Measurements from ENCODE around the gene TMEM271.

TMEM271 gene

GRCh38 chr4:579543-580175, 3.6 kb upstream of the TMEM271 start:
- no peak for DNase-seq (ENCODE audit: low spot score)

- no peak for DNase-seq (ENCODE audit: low spot score)
These were observed 2.7 kb upstream of the TMEM271 start for GRCh38 chr4:578451-579443.

DNA sequence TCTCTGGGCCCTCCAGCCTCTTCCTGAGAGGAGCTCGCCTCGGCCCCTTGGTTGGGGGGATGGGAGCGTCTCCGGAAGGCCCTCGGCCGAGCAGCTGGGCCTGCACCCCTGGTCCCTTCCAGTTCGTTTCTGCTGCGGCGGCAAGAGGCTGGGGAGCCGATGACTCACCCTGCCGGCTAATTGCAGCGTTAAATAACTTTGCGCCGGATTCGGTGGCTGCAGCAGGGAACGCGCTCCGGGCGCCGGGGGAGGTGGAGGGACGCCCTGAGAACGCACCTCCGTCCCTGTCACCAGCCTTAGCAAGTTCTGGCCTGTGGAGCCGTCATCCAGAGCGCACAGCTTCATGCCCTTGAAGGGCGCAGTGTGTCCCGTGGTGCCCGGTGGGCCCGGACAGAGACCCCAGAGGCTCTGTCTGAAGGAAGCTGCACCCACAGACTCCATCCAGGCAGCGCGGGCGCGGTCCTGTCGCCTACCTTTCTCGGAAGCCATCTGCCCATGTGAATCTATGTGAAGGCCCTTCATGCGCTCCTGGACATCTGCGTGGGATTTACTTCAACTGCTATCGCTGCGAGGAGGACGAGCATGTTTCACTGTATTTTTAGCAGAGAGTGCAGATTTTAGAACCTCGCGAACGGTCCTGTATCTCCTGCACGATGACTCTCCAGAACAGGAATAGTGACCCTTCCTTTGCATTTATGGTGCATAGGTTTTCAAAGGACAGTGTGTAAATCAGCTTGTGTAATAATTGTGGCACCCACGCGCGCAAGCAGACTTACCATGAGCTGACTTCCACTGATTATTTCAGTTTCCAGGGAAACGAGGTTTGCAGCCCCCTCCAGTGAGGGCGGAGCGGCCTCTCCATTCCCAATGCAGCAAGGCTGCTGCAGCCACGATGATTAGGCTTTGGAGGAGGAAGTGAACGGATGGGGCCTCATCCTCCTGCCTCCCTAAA, 1.7 kb upstream of the TMEM271 start:
- no peak for DNase-seq (ENCODE audit: low spot score)

DNA sequence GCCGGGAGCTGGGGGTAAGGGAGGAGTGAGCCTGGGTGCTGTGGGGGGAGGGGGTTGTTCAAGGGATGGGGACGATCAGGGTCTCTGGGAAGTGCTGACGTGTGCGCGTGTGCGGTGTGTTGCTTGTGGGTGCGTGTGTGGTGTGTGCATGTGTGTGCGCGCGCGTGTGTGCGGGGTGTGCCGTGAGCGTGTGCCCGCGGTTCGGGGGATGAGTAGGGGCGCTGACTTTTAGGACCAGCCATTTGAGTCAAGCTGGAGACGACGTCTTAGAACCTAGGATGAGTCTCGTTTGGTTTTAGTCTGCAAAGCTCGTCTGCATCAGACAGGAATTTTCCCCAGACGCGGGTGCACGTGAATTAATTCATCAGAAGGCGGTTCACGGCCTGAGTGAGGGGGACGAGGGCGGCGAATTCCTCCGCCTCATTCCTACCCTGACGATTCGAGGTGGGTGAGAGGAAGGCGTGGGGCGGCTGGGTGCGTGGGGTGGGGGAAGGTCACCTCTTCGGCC, 950 bp upstream of the TMEM271 start:
- no peak for DNase-seq (ENCODE audit: low spot score)

GRCh38 chr4:575281-576141, 584 bp downstream of the TMEM271 start:
- DNase-seq (ENCODE audit: low spot score) = no peak

DNA sequence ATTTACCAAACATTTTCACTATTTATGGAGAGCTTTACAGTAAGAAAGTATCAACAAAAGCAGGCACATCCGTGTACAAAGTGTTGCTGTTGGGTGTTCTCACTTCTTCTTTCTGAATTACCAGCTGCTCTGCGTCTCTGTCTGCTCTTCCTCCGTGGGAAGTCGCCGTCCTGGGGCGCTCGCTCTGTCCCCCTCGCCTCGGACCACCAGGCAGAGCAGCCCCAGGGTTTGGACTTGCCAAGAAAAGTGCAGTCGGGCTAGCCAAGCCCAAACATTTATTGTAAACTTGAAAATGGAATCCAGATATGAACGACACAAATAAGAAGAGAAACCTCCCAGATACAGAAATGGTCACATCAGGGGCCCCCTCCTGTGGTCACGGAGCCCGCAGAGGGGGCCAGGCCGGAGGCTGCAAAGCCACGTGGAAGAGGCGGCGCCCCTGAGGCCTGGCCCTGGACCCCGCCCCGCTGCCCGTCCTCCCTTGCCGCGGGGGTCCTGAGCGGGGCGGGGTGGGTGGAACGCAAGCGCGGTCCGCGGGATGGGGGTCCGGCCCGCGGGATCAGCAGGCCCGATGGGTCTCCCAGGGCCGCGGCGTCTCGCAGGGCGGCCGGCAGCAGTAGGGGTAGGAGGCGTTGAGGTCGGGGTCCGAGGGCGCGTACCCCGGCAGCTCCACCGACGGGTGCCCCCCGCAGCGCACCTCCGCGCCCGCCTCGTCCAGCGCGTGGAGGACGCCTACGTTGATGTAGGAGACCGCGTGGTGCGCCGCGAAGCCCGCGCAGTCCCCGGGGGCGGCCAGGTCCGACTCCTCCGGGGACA, 1.5 kb downstream of the TMEM271 start:
- no peak for DNase-seq (ENCODE audit: low spot score)

- DNase-seq (ENCODE audit: low spot score) = no peak
These were observed 2.8 kb downstream of the TMEM271 start for GRCh38 chr4:573122-573892.

- DNase-seq (ENCODE audit: low spot score) = no peak
These were observed 3.5 kb downstream of the TMEM271 start for GRCh38 chr4:572594-572993.

DNA sequence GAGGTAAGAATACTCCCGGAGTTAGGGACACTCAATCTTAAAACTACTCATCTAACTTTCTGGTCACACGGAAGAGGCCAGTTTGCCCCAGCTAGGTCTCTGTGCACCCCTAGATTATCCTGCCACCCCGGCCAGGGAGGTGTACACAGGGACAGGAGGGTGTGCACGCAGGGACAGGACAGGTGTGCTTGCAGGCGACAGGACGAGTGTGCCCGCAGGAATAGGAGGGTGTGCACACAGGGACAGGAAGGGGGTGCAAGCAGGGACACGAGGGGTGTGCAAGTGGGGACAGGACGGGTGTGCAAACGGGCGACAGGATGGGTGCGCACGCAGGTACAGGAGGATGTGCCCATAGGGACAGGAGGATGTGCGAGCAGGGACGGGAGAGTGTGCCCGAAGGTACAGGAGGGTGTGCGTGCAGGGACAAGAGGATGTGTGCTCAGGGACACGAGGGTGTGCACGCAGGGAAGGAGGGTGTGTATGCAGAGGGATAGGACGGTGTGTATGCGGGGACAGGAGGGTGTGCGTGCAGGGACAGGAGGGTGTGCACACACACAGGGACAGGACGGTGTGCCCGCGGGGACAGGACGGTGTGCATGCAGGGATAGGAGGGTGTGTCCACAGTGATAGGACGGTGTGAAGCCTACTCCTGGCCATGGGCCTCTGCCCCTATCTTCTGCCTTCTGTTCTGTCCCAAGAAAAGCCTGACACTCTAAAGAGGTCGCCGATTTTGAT, 4.1 kb downstream of the TMEM271 start:
- DNase-seq (ENCODE audit: low spot score) = no peak

DNA sequence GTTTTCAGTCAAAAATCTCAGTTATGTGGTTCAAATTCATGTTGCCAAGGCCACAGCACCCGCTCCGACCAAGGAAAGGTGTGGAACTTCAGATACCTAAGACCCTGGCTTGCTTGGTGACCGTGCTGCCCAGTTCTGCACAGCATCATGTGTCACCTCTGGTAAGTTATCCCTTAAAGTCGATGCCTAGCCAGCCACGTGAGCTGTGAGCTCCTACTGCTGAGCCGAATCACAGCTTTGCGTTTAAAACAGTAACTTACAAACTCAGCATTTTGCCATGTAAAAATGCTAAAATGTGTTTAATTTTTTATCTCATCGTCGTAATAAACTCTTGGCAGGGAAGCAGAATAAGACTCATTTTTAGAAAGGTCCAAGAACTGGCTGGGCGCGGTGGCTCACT, 5.3 kb downstream of the TMEM271 start:
- DNase-seq (ENCODE audit: low spot score) = no peak

GRCh38 chr4:569958-570667, 6.0 kb downstream of the TMEM271 start:
- no peak for DNase-seq (ENCODE audit: low spot score)

DNA sequence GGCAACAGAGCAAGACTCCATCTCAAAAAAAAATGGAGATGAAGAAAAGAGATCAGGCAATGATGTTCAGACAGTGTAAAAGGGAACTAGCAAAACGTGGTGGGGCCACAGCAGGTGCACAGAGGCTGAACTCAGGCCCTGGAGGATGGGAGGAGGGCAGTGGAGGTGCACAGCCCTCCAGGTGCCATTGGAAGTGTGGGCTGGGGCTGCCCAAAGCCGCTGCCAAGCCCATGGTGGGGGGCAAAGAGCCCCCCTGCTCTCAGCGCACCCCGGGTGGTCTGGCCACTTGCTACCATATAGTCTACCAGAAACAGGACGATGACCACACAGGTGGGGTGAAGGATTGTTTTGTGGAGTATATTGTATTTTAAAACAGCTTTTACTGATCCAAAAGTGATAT, 7.1 kb downstream of the TMEM271 start:
- DNase-seq (ENCODE audit: low spot score) = no peak

GRCh38 chr4:568351-568652, 7.8 kb downstream of the TMEM271 start:
- no peak for DNase-seq (ENCODE audit: low spot score)

GRCh38 chr4:567457-568350, 8.4 kb downstream of the TMEM271 start:
- no peak for DNase-seq (ENCODE audit: low spot score)

- DNase-seq (ENCODE audit: low spot score) = no peak
These were observed 9.4 kb downstream of the TMEM271 start for GRCh38 chr4:566508-567295.

DNA sequence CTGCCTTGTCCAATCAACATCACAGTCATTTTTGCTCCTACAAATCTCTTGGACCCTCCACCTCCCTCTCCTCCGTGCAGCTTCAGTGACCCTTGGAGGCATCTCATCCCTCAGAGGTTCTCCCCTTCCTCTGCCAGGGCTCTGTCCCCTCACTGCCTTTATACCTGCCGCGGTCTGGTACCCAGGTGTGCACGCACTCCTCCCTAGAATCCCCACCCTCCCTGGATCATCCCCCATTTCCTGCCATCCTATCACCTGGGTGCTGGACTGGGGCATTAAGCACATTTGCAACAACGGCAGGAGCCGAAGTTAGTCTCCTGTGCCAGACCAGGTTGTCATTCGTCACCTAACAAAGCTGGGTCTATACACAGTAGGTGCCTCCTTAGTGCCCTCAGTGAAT, 10.1 kb downstream of the TMEM271 start:
- DNase-seq (ENCODE audit: low spot score) = no peak

Measured in LoVo (cell line).